SK-N-MC (cell line): Measurements from ENCODE around the gene IGFBP1.

ENCODE experiments used
- DNase-seq: peaks from one replicate; pipeline ENCODE4 v3.0.0-alpha.2; 2011; ENCODE audit warnings: low read depth, low spot score
- H3K27ac ChIP-seq: fragments of 200-600 bp; sonication (generic); 2 replicates; pipeline ENCODE4 v1.5.1; 2016; ENCODE audit warnings: mixed run types
- H3K36me3 ChIP-seq: fragments of 200-600 bp; sonication (generic); 2 replicates; pipeline ENCODE4 v1.6.1; 2017; ENCODE audit warnings: antibody characterized with exemption, low read length, mixed read lengths; ENCODE audit not compliant: insufficient read depth
- H3K4me3 ChIP-seq: fragments of 200-600 bp; sonication (generic); 2 replicates; pipeline ENCODE4 v1.5.1; 2016
- H3K9ac ChIP-seq: fragments of 200-600 bp; sonication (generic); 2 replicates; pipeline ENCODE4 v1.8.0; 2017; ENCODE audit warnings: mixed run types, mixed read lengths; ENCODE audit not compliant: insufficient read length
- H3K9me3 ChIP-seq: fragments of 200-600 bp; sonication (generic); 2 replicates; pipeline ENCODE4 v1.6.1; 2017; ENCODE audit warnings: low read depth, mild to moderate bottlenecking, antibody characterized with exemption, low read length, moderate library complexity, mixed read lengths
- EZH2 ChIP-seq: fragments of 200-600 bp; sonication (generic); IDR thresholded peaks from one replicate; pipeline ENCODE4 v1.6.1; 2017; ENCODE audit warnings: antibody characterized with exemption
- FOXP2 ChIP-seq: optimal IDR thresholded peaks from 2 replicates; pipeline ENCODE3; 2011; ENCODE audit warnings: mild to moderate bottlenecking, moderate library complexity; ENCODE audit not compliant: insufficient read depth; ENCODE audit errors: extremely low read length, control extremely low read depth
- POLR2AphosphoS5 ChIP-seq: IDR thresholded peaks from 2 replicates; pipeline ENCODE4 v1.6.1; 2012; ENCODE audit warnings: mild to moderate bottlenecking, low read depth, low read length, borderline replicate concordance

IGFBP1 gene

DNA sequence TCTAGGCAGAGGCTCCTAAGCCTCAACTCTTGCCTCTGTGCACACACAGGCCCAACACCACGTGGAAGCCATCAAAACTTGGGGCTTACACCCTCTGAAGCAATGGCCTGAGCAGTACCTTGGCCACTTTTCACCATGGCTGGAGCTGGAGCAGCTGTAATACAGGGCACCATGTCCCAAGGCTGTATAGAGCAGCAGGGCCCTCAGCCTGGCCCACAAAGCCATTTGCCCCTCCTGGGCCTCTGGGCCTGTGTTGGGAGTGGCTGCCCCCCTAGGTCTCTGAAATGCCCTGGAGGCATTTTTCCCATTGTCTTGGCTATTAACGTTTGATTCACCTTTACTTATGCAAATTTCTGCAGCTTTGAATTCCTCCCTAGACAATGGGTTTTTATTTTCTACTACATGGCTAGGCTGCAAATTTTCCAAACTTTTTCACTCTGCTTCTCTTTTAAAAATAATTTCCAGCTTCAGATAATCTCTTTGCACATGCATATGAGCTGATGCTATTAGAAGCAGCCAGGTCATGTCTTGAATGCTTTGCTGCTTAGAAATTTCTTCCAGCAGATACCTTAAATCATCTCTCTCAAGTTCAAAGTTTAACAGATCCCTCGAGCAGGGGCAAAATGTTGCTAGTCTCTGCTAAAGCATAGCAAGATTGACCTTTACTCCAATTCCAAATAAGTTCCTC lies 9.7 kb upstream of the IGFBP1 start:
- H3K27ac ChIP-seq = no peak overlapping the region
- DNase-seq = no peak
- no peak overlapping the region for H3K9ac ChIP-seq
- H3K4me3 ChIP-seq = no peak overlapping the region
- no peaks in the 10 kb centered on the region for H3K36me3 ChIP-seq
- no peak for TF ChIP-seq FOXP2
- TF ChIP-seq POLR2AphosphoS5 = no peak
- no peak for TF ChIP-seq EZH2
- H3K9me3 ChIP-seq = no peaks in the 10 kb centered on the region

DNA sequence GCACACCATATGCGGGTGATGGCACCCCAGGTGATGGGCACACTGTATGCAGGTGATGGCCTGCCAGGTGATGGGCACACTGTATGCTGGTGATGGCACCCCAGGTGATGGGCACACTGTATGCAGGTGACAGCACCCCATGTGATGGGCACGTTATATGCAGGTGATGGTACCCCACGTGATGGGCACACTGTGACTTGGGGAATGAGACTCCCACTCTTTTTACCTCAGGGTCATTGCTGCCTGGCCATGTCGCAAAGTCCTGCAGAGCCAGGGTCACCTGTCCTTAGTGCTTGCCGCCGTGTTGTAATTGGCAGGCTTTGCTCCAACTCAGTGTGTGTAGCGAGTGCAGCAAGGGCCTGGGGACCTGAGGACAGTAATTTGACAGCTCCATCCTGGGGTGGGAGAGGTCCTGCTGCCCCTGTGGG lies 7.8 kb upstream of the IGFBP1 start:
- H3K36me3 ChIP-seq = no peaks in the 10 kb centered on the region
- H3K9me3 ChIP-seq = no peaks in the 10 kb centered on the region
- H3K27ac ChIP-seq = no peak overlapping the region
- H3K9ac ChIP-seq = no peak overlapping the region
- TF ChIP-seq EZH2 = no peak
- no peak for TF ChIP-seq POLR2AphosphoS5
- no peak for TF ChIP-seq FOXP2
- DNase-seq = no peak
- no peak overlapping the region for H3K4me3 ChIP-seq

DNA sequence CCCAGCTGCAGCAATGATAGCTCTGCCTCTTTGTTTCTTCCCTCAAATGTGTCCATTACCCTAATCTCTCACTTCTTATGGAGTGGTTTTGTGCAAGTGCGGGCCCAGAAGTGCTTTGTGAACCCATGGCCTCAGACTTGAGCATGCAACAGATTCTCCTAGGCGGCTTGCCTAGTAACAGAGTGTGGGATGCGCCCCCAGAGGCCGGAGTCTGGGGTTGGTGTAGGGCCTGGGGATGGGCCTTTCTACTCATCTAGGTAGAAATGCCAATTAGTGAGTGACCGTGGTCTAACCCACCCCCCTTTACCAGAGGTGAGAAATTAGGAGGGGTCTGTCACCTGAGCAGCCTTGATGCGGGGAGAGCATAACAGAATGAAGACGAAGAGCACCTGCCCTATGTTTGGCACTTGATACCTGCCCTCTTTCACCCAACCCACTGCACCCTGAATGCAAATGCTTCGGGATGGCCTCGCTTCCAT lies 7.0 kb upstream of the IGFBP1 start:
- H3K27ac ChIP-seq = no peak overlapping the region
- DNase-seq = no peak
- no peak overlapping the region for H3K4me3 ChIP-seq
- H3K9me3 ChIP-seq = no peaks in the 10 kb centered on the region
- TF ChIP-seq POLR2AphosphoS5 = no peak
- TF ChIP-seq EZH2 = no peak
- no peak for TF ChIP-seq FOXP2
- H3K36me3 ChIP-seq = no peaks in the 10 kb centered on the region
- no peak overlapping the region for H3K9ac ChIP-seq

DNA sequence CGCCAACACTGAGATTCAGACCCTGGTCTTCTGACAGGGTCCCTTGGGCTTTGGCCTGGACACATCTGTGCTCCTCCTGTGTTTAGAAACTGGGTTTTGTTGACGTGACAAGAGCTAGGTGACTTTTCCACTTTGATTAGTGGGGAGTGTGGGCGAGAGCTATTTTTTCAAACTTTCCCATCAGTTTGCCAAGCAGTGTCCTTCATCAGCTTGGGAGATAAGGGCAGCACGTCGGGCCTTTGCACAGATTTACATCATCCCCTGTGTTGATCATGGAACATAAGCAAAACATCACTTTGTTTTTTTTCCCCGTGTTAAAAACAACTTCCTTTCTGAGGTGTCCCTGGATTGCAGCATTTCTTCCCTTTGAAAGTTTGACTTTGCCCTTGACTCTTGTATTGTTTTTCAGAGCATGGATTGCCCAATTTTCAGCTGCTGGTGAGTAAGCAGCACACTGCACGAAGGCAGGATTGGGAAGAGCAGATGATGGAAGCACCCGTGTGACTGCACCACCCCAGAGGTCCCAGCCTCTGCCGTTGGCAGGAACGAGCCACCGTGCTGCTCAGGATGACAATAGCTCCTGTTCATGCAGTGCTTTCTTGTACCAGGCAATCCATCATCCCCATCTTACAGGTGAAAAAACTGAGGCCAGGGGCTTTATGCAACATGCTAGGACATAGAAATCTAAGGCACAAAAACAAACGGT lies 6.4 kb upstream of the IGFBP1 start:
- DNase-seq = no peak
- H3K36me3 ChIP-seq = no peaks in the 10 kb centered on the region
- H3K27ac ChIP-seq = no peak overlapping the region
- no peak overlapping the region for H3K9ac ChIP-seq
- no peaks in the 10 kb centered on the region for H3K9me3 ChIP-seq
- no peak overlapping the region for H3K4me3 ChIP-seq
- TF ChIP-seq POLR2AphosphoS5 (no peak), FOXP2 (no peak), EZH2 (no peak)

DNA sequence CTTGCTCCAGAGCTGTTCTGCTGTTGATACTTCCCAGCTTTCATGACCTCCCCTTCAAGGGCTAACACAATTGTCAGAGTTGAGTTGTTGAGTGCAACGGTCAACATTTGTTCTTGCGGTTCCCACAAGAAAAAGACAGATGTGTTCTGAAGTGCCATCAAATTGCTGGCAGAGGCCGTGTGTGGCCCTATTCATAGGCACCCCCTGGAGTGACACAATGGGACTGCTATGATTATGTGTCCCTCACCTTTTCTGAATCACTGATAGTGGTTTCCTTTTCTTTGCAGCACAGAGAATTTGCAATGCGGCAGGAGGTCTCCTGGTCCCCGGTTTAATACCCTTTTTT lies 5.8 kb upstream of the IGFBP1 start:
- no peak for DNase-seq
- Histone ChIP-seq H3K36me3 (no peaks in the 10 kb centered on the region), H3K4me3 (no peak overlapping the region), H3K9ac (no peak overlapping the region), H3K9me3 (no peaks in the 10 kb centered on the region), H3K27ac (no peak overlapping the region)
- no peak for TF ChIP-seq FOXP2
- no peak for TF ChIP-seq EZH2
- TF ChIP-seq POLR2AphosphoS5 = no peak

DNA sequence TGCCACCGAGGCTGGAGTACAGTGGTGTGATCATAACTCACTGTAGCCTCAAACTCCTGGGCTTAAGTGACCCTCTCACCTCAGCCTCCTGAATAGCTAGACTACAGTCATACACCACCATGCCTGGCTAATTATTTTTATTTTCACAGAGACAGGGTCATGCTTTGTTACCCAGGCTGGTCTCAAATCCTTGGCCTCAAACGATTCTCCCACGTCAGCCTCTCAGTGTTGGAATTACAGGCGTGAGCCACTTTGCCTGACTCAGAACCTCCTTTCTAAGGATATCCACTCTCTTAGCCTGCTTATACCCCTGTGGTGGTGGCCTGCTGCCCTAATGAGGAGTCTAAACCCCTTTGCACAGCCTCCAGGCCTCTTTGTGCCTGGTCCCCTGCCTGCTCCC lies 4.2 kb upstream of the IGFBP1 start:
- H3K27ac ChIP-seq = no peak overlapping the region
- no peak for DNase-seq
- no peak overlapping the region for H3K4me3 ChIP-seq
- H3K9ac ChIP-seq = no peak overlapping the region
- TF ChIP-seq POLR2AphosphoS5 (no peak), EZH2 (no peak), FOXP2 (no peak)
- H3K9me3 ChIP-seq = no peaks in the 10 kb centered on the region
- no peaks in the 10 kb centered on the region for H3K36me3 ChIP-seq

DNA sequence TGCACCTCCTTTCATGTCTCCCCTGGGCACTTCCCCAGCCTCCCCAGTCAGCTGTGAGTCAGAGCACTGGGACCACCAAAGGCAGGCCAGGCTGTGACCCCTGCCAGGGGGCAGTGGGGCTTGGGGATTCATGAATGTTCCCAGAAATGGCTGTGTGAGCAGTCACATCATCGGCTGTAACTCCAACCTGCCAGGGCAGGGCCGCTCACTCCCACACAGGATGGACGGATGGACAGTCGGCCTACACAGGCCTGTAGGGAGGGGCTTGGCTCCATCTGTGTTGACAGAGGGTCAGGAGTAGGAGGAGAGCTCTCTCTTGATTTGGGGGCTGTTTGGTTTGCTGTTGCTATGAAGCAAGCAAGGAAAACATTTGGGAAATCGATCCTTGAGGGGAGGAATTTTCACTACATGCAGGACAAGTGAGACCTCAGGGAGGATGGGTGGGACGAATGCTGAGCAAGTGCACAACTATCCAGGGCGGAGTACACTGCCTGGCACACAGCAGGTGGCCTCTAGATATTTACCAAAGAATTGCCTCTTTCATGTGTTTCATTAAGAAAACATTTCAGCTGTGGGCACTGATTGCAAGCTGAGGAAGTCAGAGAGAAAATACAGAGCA lies 2.9 kb upstream of the IGFBP1 start:
- H3K4me3 ChIP-seq = no peak overlapping the region
- no peak for DNase-seq
- H3K36me3 ChIP-seq = no peaks in the 10 kb centered on the region
- H3K9me3 ChIP-seq = no peaks in the 10 kb centered on the region
- H3K9ac ChIP-seq = no peak overlapping the region
- no peak for TF ChIP-seq FOXP2
- no peak for TF ChIP-seq POLR2AphosphoS5
- no peak for TF ChIP-seq EZH2
- H3K27ac ChIP-seq = no peak overlapping the region

DNA sequence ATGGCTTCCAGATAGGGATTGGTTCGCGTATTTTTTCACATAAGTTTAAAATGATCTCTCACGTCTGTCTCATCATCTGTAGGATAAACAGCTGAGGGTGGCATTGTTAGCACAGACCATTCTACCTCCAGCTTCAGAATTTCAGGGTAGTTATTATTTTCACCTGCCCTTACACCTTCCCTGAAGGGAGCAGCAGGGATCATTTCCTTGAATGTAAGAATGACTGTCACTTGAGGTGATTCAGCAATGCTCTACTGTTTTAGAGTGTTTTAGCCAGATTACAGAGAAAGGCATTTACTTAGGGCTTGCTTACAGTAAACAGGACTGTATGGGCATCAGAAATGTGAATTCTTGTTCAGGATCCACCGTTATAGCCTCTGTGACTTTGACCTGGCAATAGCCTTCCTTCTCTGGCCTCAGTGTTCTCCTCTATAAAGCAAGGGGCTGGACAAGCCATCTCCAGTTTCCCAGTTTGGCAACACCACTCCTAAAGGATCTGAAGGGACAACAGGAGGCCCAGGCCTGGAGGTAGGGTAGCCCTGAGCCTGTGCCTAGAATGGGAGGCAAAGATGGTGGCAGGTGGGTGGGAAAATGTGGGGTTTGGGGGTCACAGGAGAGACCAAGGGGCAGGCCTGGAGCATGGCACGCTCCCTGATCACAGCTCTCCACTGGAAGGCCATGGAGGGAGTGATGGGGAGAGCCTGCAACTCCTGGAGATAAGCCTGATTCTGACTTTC lies 1.2 kb upstream of the IGFBP1 start:
- H3K9me3 ChIP-seq = no peaks in the 10 kb centered on the region
- no peak for TF ChIP-seq POLR2AphosphoS5
- no peak for TF ChIP-seq FOXP2
- TF ChIP-seq EZH2 = no peak
- no peak overlapping the region for H3K9ac ChIP-seq
- DNase-seq = no peak
- H3K36me3 ChIP-seq = no peaks in the 10 kb centered on the region
- no peak overlapping the region for H3K27ac ChIP-seq
- H3K4me3 ChIP-seq = no peak overlapping the region
